ENCODE data around the gene LCE5A.
"Not testable (repeated sequence)": the region's sequence is repeated elsewhere in the genome, so short reads cannot be mapped to it uniquely, and the experiment has no call there.

The LCE5A gene

GRCh38 chr1:152517237-152517811 lies 6.7 kb downstream of the LCE5A start:
- DNase-seq = no peak

- DNase-seq = no peak
Measured at GRCh38 chr1:152519851-152520250, 9.2 kb downstream of the LCE5A start.

- no peak for DNase-seq
Measured at GRCh38 chr1:152520561-152521090, 10.0 kb downstream of the LCE5A start.

- DNase-seq = no peak
Measured at GRCh38 chr1:152525080-152525641, 14.6 kb downstream of the LCE5A start.

- no peak for DNase-seq
Measured at GRCh38 chr1:152533327-152533938, 22.8 kb downstream of the LCE5A start.

GRCh38 chr1:152535774-152536173 lies 25.2 kb downstream of the LCE5A start:
- DNase-seq = no peak

GRCh38 chr1:152537496-152537895 lies 26.9 kb downstream of the LCE5A start:
- DNase-seq = no peak

- DNase-seq = no peak
Measured at GRCh38 chr1:152539901-152540300, 29.3 kb downstream of the LCE5A start.

- no peak for DNase-seq
Measured at GRCh38 chr1:152543820-152544219, 33.2 kb downstream of the LCE5A start.

- DNase-seq = no peak
Measured at GRCh38 chr1:152546704-152547103, 36.1 kb downstream of the LCE5A start.

GRCh38 chr1:152548358-152548757 lies 37.8 kb downstream of the LCE5A start:
- not testable (repeated sequence) for DNase-seq
